Panc1 (cell line): ENCODE results near the gene TBC1D17. TPM values are rescaled to one million over a fixed set of nuclear protein-coding genes. Genes with fewer than 3 reads are reported as not detected.
A peak's percentile ranks its signal among the peaks of the same experiment; 100 is the strongest.

Source experiments
- ATAC-seq: fragments of 200-7000 bp; cut with Tn5 transposase; 2 replicates; pipeline ENCODE4 v1.9.1; 2020; ENCODE audit warnings: mild to moderate bottlenecking, moderate library complexity
- BruUV-seq: library from RNA; stranded (reverse); fragments of 400-500 nt; replicated peaks from 2 replicates; lab custom pipeline; 2021; lab: Mats Ljungman, UMichigan
- CTCF ChIA-PET: fragments of 300-600 bp; sonication (Branson Sonifier 250); formaldehyde crosslinking; loops from one replicate; lab custom pipeline; 2022; ENCODE audit warnings: antibody characterized with exemption; lab: Charles Lee
- POLR2A ChIA-PET: fragments of 300-600 bp; sonication (Branson Sonifier 250); formaldehyde crosslinking; loops from one replicate; lab custom pipeline; 2022; ENCODE audit warnings: antibody characterized with exemption; lab: Charles Lee
- DNase-seq: peaks from one replicate; pipeline ENCODE4 v3.0.0-alpha.2; 2010; ENCODE audit warnings: low read depth, low spot score
- H3K27ac ChIP-seq: 2 replicates; pipeline ENCODE4 v1.5.1; 2011; ENCODE audit warnings: mild to moderate bottlenecking, low read length, inconsistent platforms
- H3K27me3 ChIP-seq: fragments of 200-500 bp; sonication (Bioruptor generic); 2 replicates; pipeline ENCODE4 v1.6.0; 2014; ENCODE audit warnings: low read length, inconsistent platforms; ENCODE audit not compliant: control insufficient read depth, insufficient read depth
- H3K36me3 ChIP-seq: fragments of 200-500 bp; sonication (Bioruptor generic); 2 replicates; pipeline ENCODE4 v1.5.1; 2014; ENCODE audit warnings: inconsistent platforms, mild to moderate bottlenecking, low read length, moderate library complexity; ENCODE audit not compliant: control insufficient read depth, insufficient read depth
- H3K4me1 ChIP-seq: 2 replicates; pipeline ENCODE4 v1.5.1; 2011; ENCODE audit warnings: inconsistent platforms, mild to moderate bottlenecking, low read length, moderate library complexity; ENCODE audit not compliant: control insufficient read depth, insufficient read depth
- H3K4me3 ChIP-seq, 2 experiments: 2 replicates each; pipeline ENCODE4 v1.5.1; 2011 to 2012; ENCODE audit warnings: low read depth in 2 of 2, low read length in 2 of 2, mild to moderate bottlenecking in 2 of 2, inconsistent platforms in 1 of 2, moderate library complexity in 1 of 2
- H3K9me3 ChIP-seq: fragments of 200-500 bp; sonication (Bioruptor generic); 2 replicates; pipeline ENCODE4 v1.5.1; 2014; ENCODE audit warnings: low read depth, mild to moderate bottlenecking, inconsistent platforms, low read length, moderate library complexity; ENCODE audit not compliant: control insufficient read depth, insufficient read depth
- CTCF ChIP-seq: fragments of 450-650 bp; IDR thresholded peaks from 2 replicates; pipeline ENCODE4 v1.5.1; 2017; ENCODE audit warnings: mild to moderate bottlenecking
- POLR2AphosphoS5 ChIP-seq: IDR thresholded peaks from 2 replicates; pipeline ENCODE4 v1.6.1; 2012; ENCODE audit warnings: mild to moderate bottlenecking, low read depth, low read length, moderate library complexity
- REST ChIP-seq, 2 experiments: IDR thresholded peaks; 2 replicates each; pipeline ENCODE4 v1.6.1; 2011 to 2012; ENCODE audit warnings: low read depth in 2 of 2, control low read depth in 1 of 2, low read length in 1 of 2, mild to moderate bottlenecking in 1 of 2, moderate library complexity in 1 of 2; ENCODE audit not compliant: insufficient read depth in 1 of 2
- SIN3A ChIP-seq: IDR thresholded peaks from 2 replicates; pipeline ENCODE4 v1.6.1; 2012; ENCODE audit warnings: low read depth, mild to moderate bottlenecking, low read length, moderate library complexity, borderline replicate concordance; ENCODE audit not compliant: insufficient read depth
- TCF7L2 ChIP-seq: IDR thresholded peaks from 2 replicates; pipeline ENCODE4 v1.6.1; 2011; ENCODE audit warnings: mild to moderate bottlenecking, low read depth, low read length, inconsistent platforms
- in situ Hi-C: cut with HindIII; loops from 2 replicates; pipeline ENCODE4 v1.10.0; 2016; ENCODE audit warnings: low sequenced_read_pairs, low pct_unique_long_range_greater_than_20kb
- intact Hi-C: fragments of 100-400 bp; cut with micrococcal nuclease; formaldehyde crosslinking; loops from one replicate; pipeline ENCODE4 v1.10.0; 2022; ENCODE audit not compliant: unreplicated experiment
- total RNA-seq: library from RNA; stranded (reverse); gene quantifications from one replicate; pipeline ENCODE4 v1.2.1, GENCODE V29; 2021; ENCODE audit not compliant: unreplicated experiment

The TBC1D17 gene
- total RNA-seq, 1 experiment from 2014 or later = 43.2 TPM

GRCh38 chr19:49854378-49855263, 22.9 kb upstream of the TBC1D17 start:
- ATAC-seq (no peak), DNase-seq (no peak)
- in situ Hi-C loops (no loop called here), intact Hi-C loops (no loop called here)
- peak overlapping the region; percentile 23; the same call in 1 of the 2 replicates for H3K27ac ChIP-seq
- POLR2A ChIA-PET = no interaction called here
- CTCF ChIA-PET = no interaction called here
- H3K4me3 ChIP-seq = no peak overlapping the region
- H3K9me3 ChIP-seq = no peaks in the 10 kb centered on the region
- BruUV-seq = no TSS peak
- H3K27me3 ChIP-seq = no peaks in the 10 kb centered on the region
- H3K4me1 ChIP-seq = peaks cover 28% of the 10 kb centered on the region
- no peaks in the 10 kb centered on the region for H3K36me3 ChIP-seq
- no peak for TF ChIP-seq TCF7L2

GRCh38 chr19:49855277-49855675, 22.2 kb upstream of the TBC1D17 start:
- TF ChIP-seq POLR2AphosphoS5 (no peak), CTCF (no peak), REST (IDR thresholded peaks at IDR 0.05; ENCODE audit: insufficient read depth in 1 of 2, low read depth in 2 of 2, low read length in 1 of 2) (no peak), SIN3A (no peak), TCF7L2 (no peak)
- CTCF ChIA-PET = no interaction called here
- POLR2A ChIA-PET = no interaction called here
- intact Hi-C loops = no loop called here
- peaks cover 33% of the 10 kb centered on the region for H3K4me1 ChIP-seq
- no peaks in the 10 kb centered on the region for H3K36me3 ChIP-seq
- DNase-seq = no peak
- H3K27me3 ChIP-seq = no peaks in the 10 kb centered on the region
- no peak overlapping the region for H3K4me3 ChIP-seq
- H3K27ac ChIP-seq = peak overlapping the region; percentile 39; the same call in 1 of the 2 replicates
- H3K9me3 ChIP-seq = no peaks in the 10 kb centered on the region
- in situ Hi-C loops = no loop called here
- BruUV-seq = no TSS peak
- ATAC-seq = no peak
